Activated effector memory CD4-positive, alpha-beta T cell treated with anti-CD3 and anti-CD28 coated beads, Interleukin-2, amount 50 U/mL, for 16 hours (primary cell): ENCODE data around the gene ST6GAL1.
"Not testable (repeated sequence)": the region's sequence is repeated elsewhere in the genome, so short reads cannot be mapped to it uniquely, and the experiment has no call there.

Experiments used
- DNase-seq: peaks from one replicate; pipeline ENCODE4 v3.0.0-alpha.2; 2020

Gene ST6GAL1

DNA sequence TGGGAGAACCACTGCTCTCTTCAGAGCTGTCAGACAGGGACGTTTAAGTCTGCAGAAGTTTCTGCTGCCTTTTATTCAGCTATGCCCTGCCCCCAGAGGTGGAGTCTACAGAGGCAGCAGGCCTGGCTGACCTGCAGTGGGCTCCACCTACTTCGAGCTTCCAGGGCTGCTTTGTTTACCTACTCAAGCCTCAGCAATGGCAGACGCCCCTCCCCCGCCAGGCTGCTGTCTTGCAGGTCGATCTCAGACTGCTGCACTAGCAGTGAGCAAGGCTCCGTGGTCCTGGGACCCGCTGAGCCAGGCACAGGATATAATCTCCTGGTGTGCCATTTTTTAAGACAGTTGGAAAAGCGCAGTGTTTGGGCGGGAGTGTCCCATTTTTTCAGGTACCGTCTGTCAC is 127.5 kb downstream of the ST6GAL1 start:
- not testable (repeated sequence) for DNase-seq

DNA sequence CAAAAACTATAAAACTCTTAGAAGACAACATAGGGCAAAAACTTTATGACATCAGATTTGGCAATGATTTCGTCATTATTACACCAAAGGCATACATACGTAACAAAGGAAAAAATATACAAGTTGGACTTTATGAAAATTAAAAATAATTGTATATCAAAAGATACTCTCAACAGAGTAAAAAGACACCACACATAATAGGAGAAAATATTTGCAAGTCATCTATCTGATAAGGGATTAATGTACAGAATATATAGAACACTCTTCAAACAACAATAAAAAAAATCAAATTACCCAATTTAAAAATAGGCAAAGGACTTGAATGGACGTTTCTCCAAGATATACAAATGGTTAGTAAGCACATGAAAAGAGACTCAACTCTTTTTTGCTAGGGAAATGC is 131.4 kb downstream of the ST6GAL1 start:
- DNase-seq = no peak

DNA sequence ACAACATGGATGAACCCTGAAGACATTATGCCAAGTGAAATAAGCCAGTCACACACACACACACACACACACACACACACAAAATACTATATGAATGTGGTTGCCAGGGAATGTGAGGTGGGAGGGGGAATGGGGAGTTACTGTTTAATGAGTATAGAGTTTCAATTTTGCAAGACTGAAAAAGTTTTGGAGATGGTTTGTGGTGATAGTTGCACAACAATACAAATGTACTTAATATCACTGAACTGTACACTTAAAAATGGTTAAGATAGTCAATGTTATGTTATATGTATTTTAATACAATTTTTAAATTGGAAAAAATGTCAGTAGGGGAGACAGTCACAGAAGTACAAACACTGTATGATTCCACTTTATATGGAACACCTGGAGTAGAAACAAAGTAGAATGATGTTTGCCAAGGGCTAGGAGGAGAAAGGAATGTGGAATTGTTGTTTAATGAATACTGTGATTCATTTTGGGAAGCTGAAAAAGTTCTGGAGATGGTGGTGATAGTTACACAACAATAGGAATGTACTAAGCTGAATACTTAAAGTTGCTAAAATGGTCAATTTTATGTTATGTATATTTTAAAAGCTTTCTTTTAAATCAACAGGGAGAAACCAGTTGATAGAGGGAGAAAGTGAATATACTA is 132.3 kb downstream of the ST6GAL1 start:
- DNase-seq = no peak

DNA sequence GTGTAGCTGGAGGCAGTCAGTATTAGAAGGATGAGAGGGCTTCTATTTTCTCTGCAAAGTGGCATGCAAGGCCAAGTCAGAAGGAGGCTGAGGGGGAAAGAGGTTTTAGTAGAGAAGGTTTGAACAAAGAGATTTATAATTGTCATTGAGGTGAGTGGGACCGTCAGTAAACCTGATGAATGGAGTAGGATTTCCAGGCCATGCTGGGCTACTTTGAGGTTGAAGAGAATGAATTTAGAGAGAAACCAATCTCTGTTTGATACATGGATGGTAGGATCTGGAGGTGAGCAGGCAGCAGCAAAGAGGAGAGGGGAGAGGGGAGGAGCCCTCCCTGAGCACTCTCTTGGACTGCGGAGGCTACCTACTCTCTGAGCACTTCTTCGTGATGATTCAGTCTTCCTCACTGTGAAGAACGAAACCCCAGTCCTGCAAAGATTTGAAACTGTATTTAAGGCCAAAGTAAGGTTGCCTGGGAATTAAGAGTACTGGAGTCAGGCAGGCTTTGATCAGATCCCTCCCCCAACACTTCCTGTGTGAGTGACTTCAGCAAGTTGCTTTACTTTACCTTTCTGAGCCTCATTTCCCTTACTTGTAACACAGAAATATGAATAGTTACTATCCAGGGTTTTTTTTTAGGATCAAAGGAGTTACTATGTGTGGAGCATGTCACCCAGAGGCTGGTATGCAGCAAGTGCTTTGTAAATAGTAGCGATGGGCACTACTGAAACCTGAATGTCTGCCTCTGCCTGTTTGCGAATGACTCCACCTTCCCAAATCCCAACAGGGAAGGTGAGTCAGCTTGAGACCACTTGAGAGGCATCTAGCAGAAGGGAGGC is 133.2 kb downstream of the ST6GAL1 start:
- no peak for DNase-seq

DNA sequence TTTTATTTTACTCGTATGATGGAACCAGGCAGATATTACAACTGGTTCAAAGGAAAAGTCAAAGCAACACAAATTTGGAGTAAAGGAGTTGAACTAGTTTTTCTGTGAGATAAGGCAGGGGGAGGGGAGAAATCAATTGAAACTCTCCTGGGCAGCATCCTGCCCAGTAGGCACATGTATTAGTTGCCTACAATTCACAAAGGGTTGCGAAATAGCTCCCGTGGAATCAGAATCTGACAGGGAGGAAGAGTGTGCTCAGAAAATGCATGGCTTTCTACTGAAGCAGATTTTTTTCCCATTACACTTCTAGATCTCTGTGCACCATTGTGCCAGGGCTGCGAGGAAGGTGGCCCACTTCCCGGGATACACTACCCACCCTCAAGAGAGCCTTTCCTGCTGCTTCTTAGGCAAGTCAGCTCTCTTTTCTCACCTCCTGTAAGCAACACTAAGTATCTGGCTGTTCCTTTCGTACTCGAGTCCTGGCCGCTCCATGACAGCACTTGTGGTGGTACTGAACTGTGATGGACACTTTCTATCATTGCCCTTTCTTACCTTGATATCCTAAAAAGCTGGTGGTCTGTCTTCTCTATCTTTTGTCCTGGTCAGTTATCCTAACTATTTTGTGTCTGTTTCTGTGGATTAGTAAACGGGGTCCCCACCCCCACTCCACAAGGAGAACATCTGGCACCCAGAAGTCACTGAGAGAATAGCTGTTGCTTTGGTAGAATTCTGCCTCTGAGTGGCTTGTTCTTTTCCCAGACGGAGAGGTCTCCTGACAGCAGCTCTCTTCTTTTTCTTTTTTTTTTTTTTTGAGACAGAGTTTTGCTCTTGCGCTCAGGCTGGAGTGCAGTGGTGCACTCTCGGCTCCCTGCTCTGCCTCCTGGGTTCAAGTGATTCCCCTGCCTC is 134.1 kb downstream of the ST6GAL1 start:
- no peak for DNase-seq

DNA sequence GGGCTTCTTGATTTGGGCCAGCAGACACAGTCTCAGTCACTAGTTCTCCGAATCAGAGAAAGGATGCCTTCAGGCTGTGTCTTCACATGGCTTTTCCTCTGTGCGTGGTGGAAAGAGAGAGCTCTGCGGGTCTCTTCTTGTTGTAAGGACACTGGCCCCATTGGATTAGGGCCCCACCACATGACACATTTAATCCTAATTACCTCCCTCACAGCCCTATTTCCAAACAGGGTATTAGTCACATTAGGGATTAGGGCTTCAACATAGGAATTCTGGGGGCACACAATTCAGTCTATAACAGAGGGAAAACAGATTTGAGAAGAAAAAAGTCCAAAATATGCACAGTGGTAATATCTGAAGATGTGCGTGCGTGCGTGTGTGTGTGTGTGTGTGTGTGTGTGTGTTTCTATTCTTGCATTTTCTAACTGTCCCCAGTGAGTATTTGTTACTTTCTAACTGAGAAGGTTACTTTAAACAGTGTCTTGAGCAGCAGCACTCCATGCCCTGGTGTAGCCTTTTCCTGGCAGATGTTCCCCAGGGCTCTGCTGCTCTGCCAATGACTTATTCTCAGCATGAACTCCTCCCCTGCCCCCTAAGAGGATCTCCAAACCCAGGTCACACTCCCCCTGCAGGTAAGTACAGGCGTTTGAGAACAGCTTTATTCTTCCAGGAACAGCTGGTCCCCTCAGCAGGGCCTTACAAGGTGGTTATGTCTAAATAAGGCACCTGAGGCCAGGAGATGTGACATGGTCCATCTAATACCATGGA is 136.1 kb downstream of the ST6GAL1 start:
- peak; percentile 75 for DNase-seq

DNA sequence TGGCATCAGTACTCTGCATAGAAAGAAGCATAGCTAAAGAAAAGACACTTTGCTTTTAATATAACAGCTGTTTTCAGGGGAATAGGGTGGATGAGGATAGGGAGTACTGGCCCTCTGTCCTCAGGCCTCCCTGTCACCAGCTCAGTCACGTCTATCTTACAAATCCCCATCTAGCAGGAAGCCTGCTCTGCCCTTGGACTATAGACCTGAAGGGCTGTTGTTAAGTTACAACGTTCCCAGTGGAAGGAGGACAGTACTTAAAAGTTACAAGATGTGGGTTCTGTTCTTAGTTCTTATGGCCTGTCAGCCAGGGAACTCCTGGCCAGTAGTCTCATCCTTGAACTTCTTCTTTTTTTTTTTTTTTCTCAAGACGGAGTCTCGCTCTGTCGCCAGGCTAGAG is 138.5 kb downstream of the ST6GAL1 start:
- DNase-seq = no peak

DNA sequence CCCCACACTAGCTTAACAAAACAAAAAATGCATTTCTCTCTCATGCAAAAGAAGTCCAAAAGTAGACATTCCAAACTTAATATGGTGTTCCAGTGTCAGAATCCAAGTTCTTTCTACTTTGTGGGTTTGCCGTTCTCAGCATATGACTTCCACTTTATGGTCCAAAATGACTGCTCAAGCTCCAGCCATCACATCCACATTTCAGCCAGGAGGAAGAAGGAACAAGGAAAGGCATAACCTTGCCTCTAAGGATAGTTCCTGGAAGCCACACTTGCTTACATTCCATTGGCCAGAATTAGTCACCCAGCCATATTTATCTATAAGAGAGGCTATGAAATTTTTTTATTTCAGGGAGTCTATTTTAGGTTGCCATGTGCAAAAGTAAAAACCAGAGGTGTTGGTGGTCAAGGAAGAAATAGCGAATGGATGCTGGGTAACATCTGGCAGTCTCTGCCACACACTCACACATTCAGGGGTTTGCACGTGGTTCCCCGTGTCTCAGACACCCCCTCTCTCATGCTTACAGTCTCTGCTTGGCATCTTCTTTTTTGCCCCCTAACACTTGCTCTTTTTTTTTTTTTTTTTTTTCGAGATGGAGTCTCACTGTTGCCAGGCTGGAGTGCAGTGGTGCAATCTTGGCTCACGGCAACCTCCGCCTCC is 139.7 kb downstream of the ST6GAL1 start:
- DNase-seq = no peak

DNA sequence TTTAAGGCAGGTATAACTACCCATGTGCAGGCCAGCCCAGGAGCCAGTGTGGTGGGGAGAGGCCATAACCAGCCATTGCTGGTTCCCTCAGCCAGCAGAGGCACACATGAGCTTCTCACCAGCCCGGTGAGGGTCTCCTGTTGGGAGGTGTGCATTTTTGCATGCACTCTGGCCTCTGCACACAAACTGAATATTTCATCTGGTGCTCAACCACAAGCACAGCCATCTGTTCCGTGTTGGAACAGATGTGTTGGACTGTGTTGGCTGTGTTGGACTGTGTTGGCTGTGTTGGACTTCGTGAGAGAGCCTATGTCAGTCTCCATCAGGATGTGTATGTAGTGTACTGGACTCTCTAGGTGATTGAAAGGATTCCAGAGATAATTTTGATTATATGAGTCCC is 141.8 kb downstream of the ST6GAL1 start:
- peak; percentile 50 for DNase-seq

DNA sequence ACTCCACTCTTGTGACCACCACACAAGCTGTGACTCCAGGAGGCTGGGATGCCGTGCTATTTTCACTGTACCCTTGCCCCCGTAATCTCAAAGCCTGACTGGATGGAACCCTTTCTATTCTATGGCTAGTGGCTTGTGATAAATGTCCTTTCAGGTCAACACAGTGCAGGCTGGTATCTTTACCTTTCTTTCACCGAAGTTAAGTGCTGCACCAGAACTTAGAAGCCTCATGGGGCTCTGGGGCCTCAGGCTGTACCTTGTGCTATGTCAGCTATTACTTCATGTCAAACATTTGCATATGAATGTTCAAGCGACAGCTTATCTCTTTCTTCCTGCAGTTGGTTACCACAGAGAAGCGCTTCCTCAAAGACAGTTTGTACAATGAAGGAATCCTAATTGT is 142.2 kb downstream of the ST6GAL1 start:
- DNase-seq = peak; percentile 14

DNA sequence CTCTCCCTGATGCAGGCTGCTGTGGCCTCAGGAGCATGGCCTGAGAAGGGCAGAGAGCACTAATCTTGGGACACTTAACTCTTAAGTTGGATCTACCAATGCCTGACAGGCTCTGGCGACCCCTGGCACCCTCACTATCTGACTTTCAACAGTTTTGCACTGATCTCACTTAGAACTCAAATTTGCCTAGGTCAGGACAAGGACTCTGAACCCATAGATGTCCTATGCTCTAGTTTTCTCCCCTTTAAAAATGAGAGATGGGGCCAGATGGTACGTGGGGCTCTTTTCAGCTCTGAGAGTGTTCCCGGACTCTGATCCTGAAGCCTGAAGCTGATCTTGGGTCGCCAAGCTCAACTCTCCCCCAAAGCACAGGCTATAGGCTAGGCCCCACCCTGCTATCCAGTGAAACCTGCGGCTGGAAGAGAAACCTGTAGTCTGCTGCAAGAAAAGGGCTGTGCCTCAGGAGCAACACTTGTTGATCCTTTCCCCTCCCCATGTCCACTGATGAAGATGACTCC is 143.3 kb downstream of the ST6GAL1 start:
- DNase-seq = no peak

DNA sequence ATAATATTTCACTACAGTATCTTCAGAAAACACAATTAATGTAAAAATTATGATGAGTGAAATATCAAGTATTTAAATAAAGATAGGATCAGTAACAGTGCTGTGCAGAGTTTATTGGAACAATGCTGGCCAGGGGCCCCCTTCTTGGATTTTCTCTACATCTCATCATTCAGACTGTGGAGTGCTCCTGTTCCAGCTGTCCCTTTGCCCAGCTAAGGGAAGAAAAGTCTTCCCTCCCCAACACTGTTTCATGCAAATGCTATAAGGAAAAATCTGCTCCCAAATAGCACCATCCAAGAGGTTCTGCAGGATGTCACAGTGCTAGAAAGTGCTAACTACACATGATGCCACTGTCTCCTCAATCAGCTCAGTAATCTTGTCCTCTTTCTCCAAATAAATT is 144.5 kb downstream of the ST6GAL1 start:
- no peak for DNase-seq

DNA sequence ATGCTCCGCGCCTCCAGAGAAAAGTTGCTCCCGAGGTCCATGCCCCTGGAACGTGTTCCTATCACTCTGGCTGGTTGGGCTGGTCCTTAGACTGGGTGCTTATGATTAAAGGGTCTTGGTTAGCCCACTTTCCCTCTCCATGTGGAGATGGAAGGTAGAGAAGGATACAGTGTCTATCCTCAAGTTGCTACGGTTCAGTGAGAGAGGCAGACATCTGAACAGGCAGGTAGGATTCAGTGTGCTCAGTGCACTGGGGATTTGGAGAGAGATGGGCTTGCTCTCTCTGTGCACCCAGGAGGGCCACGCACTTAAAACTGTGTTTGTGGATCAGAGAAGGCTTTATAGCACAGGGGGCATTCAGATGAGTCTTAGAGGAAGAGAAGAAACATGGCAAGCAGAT is 146.0 kb downstream of the ST6GAL1 start:
- DNase-seq = peak; percentile 24

DNA sequence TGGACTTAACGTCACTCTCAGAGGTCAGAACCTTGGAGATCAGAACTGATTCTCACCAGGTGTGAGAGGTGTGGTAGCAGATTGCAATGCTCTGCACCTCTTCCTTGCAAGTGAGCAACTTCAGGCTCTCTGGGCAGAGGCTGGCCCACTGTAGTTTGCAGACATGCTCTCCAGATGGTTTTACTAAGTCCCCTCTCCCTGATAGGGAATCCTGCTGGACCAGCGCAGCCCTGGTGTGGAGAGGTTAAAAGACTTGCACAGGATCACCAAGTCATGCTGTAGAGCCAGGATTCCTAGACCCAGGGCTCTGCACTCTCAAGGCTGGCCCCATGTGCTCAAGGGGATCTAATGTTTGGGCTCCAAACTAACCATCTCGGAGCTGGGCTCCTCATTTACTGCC is 146.8 kb downstream of the ST6GAL1 start:
- peak; percentile 30 for DNase-seq

DNA sequence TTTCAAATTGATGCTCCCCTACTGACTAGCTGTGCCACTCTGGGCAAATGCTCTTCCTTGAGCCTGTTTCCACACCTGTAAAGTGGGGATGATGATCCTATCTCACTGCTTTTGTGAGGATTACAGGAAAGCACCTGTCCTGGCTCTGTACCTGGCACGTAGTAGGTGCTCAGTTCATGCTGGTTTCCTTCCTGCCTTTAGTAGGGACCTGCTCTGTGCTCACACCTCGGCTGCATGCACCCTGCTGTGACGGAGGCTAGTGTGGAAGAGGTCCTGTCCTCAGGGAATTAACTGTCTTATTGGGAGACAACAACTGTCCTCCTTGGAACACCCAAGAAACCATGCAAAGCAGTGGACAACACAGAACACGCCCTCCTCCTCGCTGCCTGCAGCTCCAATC is 147.2 kb downstream of the ST6GAL1 start:
- no peak for DNase-seq

DNA sequence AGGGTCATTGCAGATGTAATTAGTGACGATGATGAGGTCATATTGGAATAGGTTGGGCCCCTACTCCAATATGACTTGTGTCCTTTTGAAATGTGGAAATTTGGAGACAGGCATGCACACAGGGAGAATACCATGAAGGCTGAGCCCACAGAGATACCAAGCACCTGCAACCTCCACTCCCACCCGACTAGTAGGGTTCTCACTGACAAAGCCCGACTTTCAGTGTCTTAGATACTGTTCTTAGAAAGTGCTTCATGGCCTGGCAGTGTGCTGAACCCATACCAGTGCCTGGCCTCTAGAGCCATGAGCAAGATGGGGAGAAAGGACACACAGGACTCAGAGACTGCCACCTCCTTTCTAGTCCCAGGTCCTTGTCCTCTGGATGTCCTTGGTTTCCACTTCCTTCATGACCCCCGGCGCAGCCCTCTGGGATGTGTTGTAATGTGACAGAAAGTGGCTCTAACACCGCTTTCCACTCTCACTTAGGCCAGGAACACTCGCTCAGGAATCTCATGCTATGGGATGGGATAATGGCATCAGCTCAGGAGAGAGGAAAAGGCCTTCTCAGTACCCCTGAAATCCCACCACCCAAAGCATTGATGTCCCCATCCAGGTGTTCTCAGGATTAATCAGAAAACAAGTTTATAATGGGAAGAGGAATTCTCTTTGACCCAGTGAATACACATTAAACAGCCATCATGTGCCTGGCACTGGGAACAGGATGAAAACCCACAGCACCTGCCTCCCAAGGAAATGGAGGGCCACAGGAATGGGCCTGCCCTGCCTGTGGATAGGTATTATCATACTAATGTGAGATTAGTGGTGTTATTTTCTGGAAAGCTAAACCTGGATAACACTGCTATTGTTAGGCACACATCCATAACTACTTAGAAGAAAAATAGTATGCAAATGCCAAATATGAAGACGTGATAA is 149.0 kb downstream of the ST6GAL1 start:
- peak; percentile 44 for DNase-seq

DNA sequence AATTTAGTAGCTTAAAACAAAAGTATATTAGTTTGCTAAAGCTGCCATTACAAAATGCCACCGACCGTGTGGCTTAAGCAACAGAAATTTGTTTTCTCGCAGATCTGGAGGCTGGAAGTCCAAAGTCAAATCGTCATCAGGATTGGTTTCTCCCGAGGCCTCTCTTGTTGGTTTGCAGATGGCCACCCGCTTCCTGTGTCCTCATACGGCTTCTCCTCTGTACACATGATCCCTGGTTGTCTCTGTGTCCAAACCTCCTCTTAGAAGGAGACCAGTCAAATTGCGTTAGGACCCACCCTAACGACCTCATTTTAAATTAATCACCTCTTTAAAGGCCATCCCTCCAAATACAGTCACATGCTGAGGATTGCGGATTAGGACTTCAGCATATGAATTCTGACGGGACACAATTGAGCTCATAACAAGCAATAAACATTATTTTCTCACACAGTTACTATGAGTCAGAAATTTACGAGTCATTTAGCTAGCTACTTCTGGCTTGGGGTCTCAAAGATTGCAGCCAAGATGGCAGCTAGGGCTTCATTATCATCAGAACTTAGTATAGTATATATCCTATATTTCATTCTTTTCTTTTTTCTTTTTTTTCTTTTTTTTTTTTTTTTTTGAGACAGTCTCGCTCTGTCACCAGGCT is 150.6 kb downstream of the ST6GAL1 start:
- no peak for DNase-seq

DNA sequence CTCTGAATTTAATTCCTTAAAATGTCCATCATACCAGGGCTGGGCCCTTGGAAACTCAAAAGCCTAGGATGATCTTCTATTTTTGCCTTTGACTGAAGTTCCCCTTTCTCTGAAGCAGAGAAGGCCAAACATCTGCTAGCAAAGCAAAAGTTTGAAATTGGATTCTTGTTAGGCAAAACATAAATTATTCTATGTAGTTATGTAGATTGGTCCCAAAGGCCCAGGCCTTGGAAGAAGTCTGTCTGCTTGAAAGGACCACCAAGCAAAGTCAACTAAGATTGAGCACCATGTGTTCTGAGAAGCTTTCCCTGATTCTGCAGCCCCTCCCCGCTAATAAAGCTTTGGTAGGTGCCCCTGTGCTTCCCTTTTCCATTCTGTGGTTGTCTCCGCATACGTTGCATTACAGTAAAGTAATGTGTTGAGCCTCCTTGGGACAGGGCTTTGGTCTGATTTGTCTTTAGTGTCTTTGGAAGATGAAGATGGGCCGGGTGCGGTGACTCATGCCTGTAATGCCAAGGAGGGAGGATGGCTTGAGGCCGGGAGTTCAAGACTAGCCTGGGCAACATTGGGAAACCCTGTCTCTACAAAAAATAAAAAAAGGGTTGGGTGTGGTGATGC is 152.5 kb downstream of the ST6GAL1 start:
- peak; percentile 27 for DNase-seq

DNA sequence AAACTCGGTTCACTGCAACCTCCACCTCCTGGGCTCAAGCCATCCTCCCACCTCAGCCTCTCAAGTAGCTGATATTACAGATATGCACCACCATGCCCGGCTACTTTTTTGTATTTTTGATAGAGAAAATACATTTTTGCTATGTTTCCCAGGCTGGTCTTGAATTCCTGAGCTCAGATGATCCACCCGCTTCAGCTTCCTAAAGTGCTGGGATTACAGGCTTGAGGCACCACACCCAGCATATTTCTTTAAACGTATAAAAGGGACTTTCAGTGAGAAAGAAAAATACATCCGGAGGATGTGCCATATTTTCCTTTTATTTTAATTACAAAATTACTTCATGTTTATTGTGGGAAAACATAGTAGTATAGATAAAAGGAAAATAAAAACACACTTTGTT is 153.8 kb downstream of the ST6GAL1 start:
- no peak for DNase-seq

DNA sequence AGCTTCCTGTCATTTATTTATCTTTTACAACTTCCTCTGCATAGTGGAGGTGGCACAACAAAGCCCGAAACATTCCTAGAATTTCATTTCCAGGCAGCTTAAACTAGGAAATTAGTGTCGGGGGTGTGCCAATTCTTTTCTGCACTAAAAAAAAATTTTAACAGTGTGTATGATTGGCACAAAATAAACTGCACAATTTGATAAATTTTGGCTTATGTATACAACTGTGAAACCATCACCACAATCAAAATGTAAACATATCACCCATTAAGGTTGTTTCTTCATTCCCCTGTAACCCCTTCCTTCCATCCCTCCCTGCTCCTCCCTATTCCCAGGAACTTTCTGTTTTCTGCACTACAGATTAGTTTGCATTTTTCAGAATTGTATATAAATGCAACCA is 154.3 kb downstream of the ST6GAL1 start:
- no peak for DNase-seq
